NCI-H2196 (cell line): Measurements from ENCODE around the gene BRICD5.

Experiments used
- DNase-seq: peaks from one replicate; lab custom pipeline; 2025; ENCODE audit not compliant: unreplicated experiment; lab: John Stamatoyannopoulos, UW

BRICD5 gene

DNA sequence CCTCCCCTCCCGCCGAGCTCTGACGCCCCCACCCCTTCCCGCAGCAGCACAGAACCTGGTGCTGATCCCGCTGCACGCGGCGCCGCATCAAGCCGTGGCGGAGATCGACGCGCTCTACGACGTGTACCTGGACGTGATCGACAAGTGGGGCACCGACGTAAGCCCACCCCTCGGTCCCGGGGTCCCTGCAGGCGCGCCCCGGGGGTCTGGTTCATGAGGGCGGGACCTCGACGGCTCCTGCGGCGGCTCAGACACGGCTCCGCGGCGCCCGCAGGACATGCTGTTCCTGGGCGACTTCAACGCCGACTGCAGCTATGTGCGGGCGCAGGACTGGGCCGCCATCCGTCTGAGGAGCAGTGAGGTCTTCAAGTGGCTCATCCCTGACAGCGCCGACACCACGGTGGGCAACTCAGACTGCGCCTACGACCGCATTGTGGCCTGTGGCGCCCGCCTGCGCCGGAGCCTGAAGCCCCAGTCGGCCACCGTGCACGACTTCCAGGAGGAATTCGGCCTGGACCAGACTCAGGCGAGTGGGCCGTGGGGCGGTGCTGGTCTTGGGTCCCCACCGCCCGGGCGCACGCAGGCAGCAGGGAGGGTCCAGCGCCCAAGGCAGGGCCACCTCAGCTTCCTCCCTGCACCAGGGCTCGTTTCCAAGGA, 27.0 kb upstream of the BRICD5 start:
- DNase-seq: no peak

DNA sequence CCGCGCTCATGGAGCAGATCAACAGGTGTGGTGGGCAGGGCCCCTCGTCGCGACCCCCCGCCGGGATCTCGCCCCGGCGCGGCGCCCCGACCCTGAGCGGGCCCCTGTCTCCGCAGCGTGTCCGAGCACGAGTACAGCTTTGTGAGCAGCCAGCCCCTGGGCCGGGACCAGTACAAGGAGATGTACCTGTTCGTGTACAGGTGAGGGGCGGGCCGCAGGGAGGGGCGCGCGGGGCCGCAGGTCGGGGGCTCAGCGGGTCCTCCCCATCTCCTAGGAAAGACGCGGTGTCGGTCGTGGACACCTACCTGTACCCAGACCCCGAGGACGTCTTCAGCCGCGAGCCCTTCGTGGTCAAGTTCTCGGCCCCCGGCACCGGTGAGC, 26.4 kb upstream of the BRICD5 start:
- no peak for DNase-seq

DNA sequence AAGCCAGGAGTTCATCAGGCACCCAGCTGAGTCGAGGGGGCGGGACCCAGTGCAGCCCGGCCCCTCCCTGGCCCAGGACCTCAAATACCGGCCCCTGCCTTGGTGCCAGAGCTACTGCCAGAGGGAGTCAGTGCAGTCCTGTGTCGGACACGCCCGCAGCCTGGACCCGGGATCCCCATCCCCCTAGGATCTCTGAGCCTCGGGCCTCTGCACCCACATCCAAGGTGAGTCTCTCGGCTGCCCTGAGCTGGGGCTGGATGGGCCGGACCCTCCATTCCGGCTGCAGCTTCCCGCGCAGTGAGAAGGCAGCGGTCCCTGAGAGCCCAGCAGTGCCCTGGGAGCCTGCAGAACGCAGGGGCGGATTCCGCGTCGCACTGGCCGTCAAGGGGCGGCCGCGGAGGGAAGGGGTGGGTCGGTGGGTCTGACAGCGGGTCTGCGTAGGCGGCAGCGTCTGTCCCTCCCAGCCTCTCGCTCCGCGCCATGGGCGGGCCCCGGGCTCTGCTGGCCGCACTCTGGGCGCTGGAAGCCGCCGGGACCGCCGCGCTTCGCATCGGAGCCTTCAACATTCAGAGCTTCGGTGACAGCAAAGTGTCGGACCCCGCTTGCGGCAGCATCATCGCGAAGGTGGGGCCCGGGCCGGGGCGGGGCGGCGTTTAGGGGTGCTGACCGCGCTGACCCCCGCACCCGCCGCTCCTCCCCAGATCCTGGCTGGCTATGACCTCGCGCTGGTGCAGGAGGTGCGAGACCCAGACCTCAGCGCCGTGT, 25.9 kb upstream of the BRICD5 start, which contains the start of gene DNASE1L2:
DNASE1L2 (plus strand) TSS at position 108 of the 765 bp plus-strand sequence; CDS start at position 481, 373 bp downstream.
- no peak for DNase-seq

DNA sequence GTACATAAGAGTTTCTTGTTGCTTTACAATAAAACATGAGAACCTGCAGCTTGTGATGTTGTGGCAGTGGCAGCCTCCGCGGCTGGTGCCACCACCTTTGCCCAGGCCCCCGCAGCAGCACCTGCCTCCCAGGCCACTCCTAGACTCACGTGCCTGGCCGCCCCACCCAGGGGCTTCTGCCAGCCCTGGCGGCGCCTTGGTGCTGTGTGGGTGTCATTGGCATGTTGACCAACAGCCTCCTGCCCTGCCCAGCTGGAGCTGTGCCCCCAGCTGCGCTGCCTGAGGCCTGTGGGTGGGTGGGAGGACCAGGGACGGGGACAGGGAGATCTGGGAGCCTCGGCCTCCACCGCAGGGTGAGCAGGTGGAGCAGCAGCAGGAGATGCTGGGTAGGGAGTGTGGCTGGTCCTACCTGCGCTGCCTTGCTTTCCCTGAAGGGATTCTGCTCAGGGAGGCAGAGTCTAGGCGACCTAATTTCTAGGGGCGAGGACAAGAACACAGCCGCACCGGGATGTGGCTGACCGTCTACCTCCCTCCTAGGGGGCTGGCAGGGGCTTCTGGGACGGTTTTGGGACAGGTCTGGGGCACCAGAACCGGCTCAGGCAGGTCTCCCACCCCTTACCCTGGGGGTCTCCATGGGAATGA, 25.2 kb upstream of the BRICD5 start:
- peak; percentile 85 for DNase-seq

DNA sequence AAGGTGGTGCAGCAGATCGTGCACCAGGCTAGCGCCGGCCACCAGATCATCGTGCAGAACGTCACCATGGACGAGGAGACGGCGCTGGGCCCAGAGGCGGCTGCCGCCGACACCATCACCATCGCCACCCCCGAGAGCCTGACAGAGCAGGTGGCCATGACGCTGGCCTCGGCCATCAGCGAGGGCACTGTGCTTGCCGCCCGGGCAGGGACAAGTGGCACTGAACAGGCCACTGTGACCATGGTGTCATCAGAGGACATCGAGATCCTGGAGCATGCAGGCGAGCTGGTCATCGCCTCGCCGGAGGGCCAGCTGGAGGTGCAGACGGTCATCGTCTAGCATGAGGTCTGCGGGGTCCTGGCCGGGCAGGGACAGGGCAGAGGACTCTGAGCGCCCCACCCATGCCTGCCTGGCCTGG, 24.6 kb upstream of the BRICD5 start:
- no peak for DNase-seq

DNA sequence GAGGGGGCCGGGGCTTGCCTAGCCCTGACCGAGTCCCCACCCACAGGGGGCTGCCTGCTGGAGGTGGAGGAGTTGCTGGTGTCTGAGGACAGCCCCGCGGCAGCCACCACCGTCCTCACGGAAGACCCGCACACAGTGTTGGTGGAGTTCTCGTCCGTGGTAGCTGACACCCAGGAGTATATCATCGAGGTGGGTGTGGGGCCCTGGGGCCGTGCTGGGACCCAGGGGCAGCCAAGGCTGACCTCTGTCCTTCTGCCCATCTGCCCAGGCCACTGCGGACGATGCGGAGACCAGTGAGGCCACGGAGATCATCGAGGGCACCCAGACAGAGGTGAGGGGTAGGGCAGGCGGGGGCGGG, 24.1 kb upstream of the BRICD5 start:
- no peak for DNase-seq

DNA sequence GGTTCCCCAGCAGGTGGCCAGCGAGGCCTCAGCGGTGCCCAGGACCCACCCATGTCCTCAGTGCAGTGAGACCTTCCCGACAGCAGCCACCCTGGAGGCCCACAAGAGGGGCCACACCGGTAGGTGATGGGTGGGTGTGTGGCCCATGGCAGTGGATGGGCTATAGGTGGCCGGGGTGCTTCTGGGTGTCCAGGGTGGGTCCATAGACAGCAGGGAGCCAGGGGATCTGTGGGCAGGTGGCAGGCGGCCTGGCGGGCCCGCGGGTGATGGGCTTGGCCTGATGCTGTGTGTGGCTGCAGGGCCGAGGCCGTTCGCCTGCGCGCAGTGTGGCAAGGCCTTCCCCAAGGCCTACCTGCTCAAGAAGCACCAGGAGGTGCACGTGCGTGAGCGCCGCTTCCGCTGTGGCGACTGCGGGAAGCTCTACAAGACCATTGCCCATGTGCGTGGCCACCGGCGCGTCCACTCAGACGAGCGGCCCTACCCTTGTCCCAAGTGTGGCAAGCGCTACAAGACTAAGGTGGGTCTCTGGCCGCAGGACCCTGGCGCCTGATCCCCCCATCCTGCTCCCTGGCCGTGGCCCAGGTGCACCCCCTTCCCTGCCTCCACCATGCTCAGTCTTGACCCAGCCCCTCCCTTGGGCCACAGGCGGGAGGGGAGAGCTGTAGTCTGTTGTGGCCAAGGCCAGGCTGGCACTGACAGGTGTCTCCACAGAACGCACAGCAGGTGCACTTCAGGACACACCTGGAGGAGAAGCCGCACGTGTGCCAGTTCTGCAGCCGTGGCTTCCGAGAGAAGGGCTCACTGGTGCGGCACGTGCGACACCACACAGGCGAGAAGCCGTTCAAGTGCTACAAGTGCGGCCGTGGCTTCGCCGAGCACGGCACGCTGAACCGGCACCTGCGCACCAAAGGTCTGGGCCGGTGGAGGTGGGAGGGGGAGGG, 23.5 kb upstream of the BRICD5 start:
- peak; percentile 91 for DNase-seq

DNA sequence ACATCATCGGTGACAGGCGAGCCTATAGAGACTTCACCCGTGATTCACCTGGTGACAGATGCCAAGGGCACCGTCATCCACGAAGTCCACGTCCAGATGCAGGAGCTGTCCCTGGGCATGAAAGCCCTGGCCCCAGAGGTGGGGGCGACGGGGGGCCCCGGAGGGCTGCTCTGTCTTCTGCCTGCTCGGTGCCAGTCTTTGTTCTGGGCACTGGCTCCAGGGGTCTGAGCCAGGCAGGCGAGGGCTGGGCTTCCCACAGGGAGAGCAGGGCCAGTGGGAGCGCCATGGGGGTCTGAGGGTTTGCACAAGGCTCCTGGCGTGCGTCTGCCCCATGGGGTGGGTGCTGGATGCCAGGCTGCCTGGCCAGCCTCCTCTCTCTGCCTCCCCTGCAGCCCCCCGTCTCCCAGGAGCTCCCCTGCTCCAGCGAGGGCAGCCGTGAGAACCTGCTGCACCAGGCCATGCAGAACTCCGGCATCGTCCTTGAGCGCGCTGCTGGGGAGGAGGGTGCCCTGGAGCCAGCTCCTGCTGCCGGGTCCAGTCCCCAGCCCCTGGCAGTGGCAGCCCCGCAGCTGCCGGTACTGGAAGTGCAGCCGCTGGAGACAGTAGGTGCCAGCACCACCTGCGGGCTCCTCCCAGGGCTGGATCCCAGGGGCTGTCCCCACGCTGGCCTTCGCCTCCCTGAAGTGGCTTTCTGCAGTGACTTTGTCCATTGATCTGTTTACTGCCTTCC, 22.5 kb upstream of the BRICD5 start:
- no peak for DNase-seq

DNA sequence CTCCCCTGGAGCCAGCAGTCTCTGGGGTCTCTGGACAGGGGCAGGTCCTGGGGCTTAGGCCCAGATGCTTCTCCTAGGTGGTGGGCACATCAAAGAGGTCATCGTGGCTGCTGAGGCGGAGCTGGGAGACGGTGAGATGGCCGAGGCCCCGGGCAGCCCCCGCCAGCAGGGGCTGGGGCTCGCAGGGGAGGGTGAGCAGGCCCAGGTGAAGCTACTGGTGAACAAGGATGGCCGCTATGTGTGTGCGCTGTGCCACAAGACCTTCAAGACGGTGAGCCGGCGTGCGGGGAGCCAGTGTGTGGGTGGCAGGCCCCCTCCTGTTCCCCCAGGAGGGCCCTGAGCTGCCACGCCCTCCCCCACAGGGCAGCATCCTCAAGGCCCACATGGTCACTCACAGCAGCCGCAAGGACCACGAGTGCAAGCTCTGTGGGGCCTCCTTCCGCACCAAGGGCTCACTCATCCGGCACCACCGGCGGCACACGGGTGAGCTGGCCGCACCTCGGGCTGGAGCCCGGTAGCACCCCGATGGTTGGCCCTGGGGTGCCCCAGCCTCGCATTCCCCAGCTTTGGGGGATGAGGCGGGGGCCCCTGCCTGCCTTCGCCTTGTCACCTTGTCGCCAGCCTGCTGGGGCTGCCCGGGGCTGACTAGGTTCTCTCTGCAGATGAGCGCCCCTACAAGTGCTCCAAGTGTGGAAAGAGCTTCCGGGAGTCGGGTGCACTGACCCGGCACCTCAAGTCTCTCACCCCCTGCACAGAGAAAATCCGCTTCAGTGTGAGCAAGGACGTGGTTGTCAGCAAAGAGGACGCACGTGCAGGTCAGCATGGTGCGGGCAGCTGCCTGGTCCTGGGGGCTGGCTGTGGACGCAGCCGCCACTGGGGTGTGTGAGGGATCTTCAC, 21.7 kb upstream of the BRICD5 start:
- DNase-seq: no peak

DNA sequence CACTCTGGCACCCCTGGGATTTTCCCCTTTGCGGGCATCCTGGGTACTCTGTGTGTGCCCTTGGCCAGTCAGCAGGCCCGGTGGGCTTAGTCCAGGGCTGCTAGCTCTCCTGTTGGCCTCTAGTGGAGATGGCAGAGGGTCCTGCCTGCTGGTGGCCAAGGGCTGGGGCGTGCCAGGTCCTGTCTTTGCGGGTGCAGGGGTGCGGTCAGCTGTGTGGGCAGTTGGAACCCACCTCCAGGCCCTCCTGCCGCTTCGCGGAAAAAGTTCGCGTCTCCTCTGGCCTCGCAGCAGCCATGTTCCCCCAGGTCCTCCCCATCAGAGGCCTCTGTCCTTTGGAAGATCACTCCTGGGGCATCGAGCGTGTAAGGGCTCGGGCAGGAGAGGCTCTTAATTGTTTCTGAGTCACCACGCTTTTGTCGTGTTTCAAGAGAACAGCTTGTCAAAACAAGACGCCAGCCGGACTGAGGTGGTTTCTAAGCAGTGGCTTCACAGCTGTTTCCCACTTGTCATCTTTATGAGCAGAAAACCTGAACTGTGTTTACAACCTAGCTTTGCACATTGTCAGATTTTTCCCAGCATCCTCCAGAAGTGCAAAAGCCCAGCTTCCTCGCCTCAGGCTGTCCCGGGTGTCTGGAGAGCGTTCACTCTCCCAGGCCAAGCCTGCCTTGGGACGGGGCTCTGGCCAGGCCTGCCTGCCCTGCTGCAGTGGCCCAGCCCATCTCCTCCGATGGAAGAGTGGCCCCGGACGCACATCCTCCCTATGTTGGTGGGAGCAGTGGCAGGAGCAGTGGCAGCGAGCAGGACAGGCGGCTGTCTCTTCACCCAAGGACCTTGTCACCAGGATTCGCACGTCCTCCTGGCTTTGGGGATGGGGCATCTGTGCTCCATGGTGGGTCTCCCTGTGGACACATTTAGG, 20.6 kb upstream of the BRICD5 start:
- DNase-seq: peak; percentile 32

DNA sequence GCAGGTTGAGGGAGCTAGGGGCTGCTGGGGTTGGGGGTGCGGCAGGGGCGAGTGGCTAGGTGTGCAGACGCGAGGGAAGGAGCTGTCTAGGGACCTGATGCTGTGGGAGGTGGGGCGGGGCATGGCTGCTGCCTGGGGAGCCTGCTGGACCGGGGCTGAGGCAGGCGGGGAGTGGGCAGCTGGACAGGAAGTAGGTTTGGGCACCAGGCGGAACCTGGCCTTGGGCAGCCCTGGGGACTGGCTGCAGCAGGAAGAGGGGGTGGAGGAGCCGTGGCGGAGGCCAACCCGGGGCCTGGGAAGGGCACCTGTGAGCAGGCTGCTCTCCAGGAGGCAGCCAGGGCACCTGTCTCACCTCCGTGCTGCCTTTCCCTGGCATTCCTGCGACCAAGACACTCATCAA, 19.7 kb upstream of the BRICD5 start:
- DNase-seq: peak; percentile 58

DNA sequence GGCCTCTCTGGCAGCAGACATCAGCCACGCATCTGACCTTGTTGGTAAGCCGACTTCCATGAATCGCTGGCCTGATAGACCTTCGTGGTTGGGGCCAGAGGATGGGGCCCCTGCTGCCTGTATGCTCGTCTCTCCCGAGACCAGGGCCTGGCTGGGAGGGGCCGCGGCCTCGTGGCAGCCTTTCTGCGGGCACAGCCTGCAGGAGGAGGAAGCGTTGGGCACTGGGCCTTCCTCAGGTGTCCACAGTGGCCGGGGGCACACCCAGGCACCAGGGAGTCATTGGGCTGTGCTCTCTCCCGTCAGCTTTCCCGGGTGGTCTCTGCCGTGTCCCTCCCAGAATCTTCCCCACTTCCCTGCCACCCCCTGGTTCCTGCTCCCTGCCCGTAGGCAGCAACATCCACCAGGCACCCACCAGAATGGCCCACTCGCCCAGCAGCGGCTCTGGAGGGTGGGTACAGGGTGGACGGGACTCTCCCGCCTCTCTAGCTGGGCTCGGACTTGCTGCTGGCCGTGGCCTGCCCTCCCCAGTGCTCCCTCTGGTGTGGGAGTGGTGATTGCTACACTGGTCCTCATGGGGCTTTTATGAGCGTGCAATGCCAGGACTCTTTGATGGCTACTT, 19.1 kb upstream of the BRICD5 start:
- DNase-seq: no peak

DNA sequence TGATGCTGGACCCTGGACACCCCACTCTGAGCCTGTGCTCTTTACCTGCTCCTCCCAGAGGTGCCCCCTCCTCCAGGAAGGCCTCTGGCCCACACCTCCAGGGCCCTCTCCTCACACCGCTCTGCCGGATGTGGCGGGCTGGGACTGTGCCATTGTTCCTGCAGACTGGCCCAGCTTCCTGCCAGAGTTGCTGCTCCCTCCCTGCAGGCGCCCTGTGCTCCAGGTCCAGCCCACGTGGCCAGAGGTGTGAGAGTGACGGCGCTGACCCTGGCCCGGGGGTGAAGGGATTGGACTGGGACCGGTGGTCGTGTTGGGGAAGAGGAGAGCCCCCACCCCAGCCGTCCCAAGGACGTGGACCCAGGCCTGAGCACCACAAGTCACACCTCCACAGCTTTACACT, 18.4 kb upstream of the BRICD5 start:
- no peak for DNase-seq

DNA sequence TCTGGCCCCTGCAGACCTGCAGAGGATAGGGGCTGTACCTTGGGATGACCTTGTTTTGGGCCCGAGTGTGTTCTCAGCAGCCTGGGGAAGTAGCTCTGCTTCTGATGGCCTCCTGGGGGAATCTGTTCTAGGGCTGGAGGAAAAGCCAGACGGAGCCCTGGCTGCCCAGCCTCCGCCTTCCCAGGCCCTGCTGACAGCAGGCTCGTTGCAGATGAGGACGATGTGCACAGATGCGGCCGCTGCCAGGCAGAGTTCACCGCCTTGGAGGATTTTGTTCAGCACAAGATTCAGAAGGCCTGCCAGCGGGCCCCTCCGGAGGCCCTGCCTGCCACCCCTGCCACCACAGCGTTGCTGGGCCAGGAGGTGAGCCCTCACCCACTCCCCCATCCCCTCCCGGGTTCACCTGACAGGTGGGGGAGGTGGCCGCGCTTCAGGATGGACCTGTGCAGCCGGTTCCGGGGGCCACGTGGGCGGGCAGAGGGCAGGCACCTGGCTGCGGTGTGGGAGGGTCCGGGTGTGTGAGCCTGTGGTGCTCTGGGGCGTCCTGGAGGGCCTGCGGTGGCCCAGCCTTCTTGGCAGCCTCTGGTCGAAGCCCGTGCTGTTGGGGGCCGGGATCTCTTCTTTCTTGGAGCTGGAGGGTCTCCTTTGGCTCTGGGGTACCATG, 17.6 kb upstream of the BRICD5 start:
- no peak for DNase-seq

DNA sequence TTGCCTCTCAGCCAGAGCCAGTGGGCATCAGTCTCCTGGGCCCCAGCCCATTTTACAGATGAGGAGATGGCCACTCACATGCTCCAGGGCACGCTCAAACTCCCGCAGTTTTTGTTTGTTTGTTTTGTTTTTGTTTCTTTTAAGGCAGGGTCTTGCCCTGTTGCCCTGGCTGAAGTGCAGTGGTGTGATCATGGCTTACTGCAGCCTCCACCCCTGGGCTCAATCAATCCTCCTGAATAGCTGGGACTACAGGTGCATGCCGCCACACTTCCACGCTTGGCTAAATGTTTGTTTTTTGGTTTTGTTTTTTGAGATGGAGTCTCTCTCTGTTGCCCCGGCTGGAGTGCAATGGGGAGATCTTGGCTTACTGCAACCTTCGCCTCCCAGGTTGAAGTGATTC, 16.3 kb upstream of the BRICD5 start:
- no peak for DNase-seq

DNA sequence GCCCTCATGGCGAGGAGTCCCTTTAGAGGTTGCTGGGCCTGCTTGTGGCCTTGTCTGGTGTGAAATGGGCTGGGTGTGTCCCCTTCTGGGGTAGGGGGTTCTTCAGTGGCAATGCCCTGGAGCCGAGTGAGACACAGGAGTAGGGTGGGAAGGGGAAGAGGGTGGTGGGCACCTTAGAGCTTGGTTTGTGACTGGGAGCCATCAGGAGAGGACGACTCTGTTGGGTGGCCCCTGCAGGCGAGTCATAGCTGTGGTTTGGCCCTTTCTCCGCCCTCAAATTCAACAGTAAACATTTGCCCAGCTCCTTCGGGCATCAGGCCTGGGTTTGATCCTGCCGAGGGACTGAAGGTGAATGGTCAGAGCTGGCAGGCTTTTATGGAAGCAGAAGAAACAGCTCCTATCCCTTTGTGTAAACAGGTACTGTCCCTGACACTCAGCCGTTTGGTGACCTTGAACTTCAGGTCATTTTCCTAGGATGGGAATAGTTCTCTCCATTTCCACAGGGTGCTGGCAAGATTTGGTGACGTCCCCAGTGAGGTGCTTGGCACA, 15.7 kb upstream of the BRICD5 start:
- peak; percentile 39 for DNase-seq

DNA sequence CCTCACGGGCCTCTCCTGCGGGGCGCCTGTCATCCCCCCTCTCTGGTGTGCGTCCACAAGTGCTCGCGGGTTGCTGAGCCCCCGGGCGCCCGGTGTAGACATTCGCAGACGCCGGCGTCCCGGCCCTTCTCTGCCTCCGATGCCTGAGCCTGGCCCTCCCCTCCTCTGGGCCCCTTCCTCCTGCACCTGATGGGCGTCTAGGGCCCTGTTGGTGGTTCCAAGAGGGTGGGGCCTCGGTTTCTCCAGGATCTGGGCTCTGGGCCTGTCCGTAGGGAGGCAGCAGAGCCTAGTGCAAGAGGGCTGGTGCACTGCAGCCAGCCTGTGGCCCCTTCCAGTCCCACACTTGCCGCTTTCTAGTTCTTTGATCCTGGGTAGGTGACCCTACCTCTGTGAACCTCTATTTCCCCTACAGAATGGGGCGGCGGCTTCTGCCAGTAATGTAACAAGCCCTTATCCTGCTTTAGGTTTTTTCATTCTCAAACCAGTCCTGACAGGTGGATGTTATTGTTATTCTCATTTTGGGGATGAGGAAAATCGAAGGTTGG, 13.4 kb upstream of the BRICD5 start:
- peak; percentile 38 for DNase-seq
